NCI-H2029 (cell line): Measurements from ENCODE around the gene PGAP3.

ENCODE experiments used
- DNase-seq: peaks from one replicate; lab custom pipeline; 2025; lab: John Stamatoyannopoulos, UW

Gene PGAP3

DNA sequence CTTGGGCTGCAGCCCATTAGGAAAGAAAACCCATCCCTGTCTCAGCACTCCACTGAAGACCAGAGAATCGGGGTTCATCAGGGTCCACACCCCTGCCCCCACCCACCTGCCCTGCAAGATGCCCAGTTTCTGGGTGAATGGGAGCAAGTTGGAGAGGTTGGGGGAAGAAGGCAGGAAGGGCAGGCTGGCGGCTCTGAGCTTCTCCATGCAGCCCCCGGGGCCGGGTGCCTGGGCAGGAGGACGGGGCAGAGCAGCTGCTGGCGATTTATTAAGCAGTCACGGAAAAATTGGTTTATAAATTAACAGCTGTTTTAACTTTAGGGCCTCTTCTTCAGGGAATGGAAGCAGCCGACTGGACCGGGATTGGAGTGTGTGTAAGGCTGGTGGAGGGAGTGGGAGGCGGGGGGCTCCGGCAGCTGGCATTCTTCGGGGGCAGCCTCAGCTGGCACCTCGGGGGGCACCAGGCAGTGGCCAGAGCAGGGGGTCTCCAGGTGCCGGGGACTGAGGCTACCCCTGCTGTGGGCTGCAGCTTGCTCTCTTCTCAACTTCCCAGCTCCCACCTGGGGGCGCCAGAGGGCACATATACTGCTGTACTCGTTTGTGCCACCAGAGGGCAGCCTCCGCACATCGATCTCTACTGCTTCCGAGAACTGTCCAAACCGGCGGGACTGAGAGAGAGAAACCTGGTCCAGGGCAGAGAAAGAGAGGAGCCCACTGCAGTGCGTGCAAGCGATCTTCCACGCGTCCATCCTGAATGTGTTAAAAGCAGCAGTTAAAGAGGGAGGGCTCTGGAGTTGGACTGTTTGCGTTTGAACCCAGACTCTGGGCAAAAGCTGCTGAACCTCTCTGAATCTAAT is 66.1 kb downstream of the PGAP3 start:
- peak; percentile 54 for DNase-seq
